ENCODE results near the gene ADARB2. TPM values are rescaled to one million over a fixed set of nuclear protein-coding genes. Genes with fewer than 3 reads are reported as not detected.

The ADARB2 gene
- total and polyA plus RNA-seq, 10 of the 15 experiments (the other 5 are each of a cell fraction or from before 2014, with no cell fraction given) = 0.02 to 4.1 (median 0.76) TPM

DNA sequence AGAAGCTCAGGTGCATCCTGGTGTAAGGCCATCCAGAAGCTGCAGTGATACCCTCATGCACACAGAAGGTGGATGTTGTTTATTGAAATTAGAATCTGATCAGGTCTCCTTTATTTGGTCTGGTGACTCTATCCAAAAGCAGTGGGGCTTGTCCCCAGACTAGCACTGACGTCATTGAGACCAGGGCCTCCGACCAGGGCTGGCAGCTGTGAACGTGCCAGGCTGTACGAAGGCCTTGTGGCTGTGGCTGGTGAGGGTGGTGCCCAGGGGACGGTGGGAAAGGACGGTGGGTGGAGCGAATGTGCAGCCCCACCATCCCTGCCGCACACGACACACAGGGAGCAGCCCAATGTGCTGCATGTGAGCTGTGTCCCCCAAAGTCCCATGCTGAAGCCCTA is 160.0 kb downstream of the ADARB2 start:
- TF ChIP-seq ZNF24 (IDR thresholded peaks at IDR 0.05) = no peak
- TF ChIP-seq, protein P1, sequence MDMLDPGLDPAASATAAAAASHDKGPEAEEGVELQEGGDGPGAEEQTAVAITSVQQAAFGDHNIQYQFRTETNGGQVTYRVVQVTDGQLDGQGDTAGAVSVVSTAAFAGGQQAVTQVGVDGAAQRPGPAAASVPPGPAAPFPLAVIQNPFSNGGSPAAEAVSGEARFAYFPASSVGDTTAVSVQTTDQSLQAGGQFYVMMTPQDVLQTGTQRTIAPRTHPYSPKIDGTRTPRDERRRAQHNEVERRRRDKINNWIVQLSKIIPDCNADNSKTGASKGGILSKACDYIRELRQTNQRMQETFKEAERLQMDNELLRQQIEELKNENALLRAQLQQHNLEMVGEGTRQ (IDR thresholded peaks at IDR 0.05; ENCODE audit: borderline replicate concordance, low read depth, low read length) = no peak
- TF ChIP-seq KLF5 (IDR thresholded peaks at IDR 0.05; ENCODE audit: partially characterized antibody) = no peak
- TF ChIP-seq MEF2A (IDR thresholded peaks at IDR 0.05; ENCODE audit: insufficient read depth, low read depth, low read length) = no peak
- TF ChIP-seq IRF4 (IDR thresholded peaks at IDR 0.05; ENCODE audit: low read depth, low read length) = no peak
- Histone ChIP-seq H3K4me1 (ENCODE audit: control insufficient read depth, insufficient read depth, low read length) (no peaks in the 10 kb centered on the region), H3K27me3 (replicated peaks in 1 of 2; ENCODE audit: control insufficient read depth in 2 of 2, insufficient read depth in 2 of 2, low read length in 1 of 2) (no peaks in the 10 kb centered on the region), H3K27ac (ENCODE audit: control insufficient read depth, insufficient read depth) (no peak overlapping the region), H3K79me2 (ENCODE audit: control insufficient read depth, insufficient read depth, low read length) (no peaks in the 10 kb centered on the region), H4K20me1 (ENCODE audit: control insufficient read depth, insufficient read depth) (no peaks in the 10 kb centered on the region), H2AFZ (ENCODE audit: control insufficient read depth, low read depth, low read length) (no peak overlapping the region), H3K4me2 (ENCODE audit: control insufficient read depth, insufficient read depth) (no peak overlapping the region), H3K9ac (ENCODE audit: control insufficient read depth, insufficient read depth, low read length) (no peak overlapping the region), H3K9me3 (replicated peaks; ENCODE audit: control insufficient read depth, insufficient read depth, low read length) (no peaks in the 10 kb centered on the region; the same call in 2 of the 3 replicates), H3K36me3 (ENCODE audit: control insufficient read depth in 2 of 2, insufficient read depth in 2 of 2, low read length in 1 of 2) (no peaks in the 10 kb centered on the region; a peak in 1 of 4 replicates), H3K4me3 (no peak overlapping the region)
- 5% methylated on average over 9 of the region's 9 CpGs for WGBS (ENCODE audit: insufficient coverage, insufficient replicate concordance, low lambda C conversion rate, missing lambda C conversion rate)
- intact Hi-C loops (cut with micrococcal nuclease; ENCODE audit: unreplicated experiment) = no loop called here
- ATAC-seq = no peak; the same call in 2 of the 3 replicates
- SMC1A ChIA-PET (ENCODE audit: uncharacterized antibody, unreplicated experiment) = no interaction called here
- RAD21 ChIA-PET (ENCODE audit: unreplicated experiment) = no interaction called here
- BruUV-seq (replicated peaks) = no TSS peak
- no peak for FAIRE-seq
- in situ Hi-C loops (cut with MboI) = no loop called here
- no peak for DNase-seq (ENCODE audit: low read depth, low spot score)
- CTCF ChIA-PET = no interaction called here
- POLR2A ChIA-PET = no interaction called here

DNA sequence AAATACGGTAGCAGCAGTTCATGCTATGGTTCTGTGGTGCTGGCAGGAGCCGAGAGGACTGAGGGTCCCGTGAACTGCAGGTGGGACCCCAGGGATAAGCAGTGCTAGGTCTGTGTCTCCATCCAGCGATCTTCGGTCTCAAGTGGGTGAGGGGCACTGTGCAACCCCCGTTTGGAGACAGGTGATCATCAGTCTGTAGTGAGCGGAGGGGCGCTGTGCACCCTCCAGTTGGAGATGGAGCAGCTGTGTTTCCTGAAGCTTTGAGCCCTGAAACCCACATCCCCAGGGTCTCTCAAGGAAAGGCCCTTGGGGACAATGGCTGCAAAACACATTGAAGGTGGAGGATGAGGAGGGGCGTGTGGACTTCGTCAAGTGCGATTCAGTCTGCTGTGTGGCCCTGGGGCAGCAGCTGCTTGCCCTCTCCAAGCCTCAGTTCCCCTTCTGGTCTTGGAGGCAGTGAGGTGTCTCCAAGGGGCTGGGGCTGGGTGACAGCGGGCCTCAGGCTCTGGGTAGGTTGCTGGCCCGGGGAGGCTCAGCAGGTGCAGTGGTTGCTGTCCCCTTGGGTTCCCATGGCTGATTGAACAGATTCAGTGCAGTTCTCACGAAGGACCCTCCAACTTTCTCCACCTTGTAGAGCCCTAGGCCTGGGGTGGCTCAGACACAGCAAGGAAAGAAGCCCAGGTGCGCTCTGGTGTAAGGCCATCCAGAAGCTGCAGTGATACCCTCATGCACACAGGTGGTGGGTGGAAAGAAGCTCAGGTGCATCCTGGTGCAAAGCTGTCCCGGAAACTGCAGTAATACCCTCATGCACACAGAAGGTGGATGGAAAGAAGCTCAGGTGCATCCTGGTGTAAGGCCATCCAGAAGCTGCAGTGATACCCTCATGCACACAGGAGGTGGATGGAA is 160.6 kb downstream of the ADARB2 start:
- WGBS (ENCODE audit: insufficient coverage, insufficient replicate concordance, low lambda C conversion rate, missing lambda C conversion rate) = 8% methylated on average over 16 of the region's 16 CpGs
- no peak for ATAC-seq
- H3K4me2 ChIP-seq (ENCODE audit: control insufficient read depth, insufficient read depth) = no peak overlapping the region
- in situ Hi-C loops (cut with MboI) = no loop called here
- H3K79me2 ChIP-seq (ENCODE audit: control insufficient read depth, insufficient read depth, low read length) = no peaks in the 10 kb centered on the region
- no TSS peak for BruUV-seq (replicated peaks)
- DNase-seq (ENCODE audit: low read depth, low spot score) = no peak
- SMC1A ChIA-PET (ENCODE audit: uncharacterized antibody, unreplicated experiment) = no interaction called here
- no peak overlapping the region for H3K27ac ChIP-seq (ENCODE audit: control insufficient read depth, insufficient read depth)
- no peaks in the 10 kb centered on the region; a peak in 1 of 4 replicates for H3K36me3 ChIP-seq (ENCODE audit: control insufficient read depth in 2 of 2, insufficient read depth in 2 of 2, low read length in 1 of 2)
- POLR2A ChIA-PET = no interaction called here
- TF ChIP-seq BMI1 (IDR thresholded peaks at IDR 0.05; ENCODE audit: borderline replicate concordance) (no peak), BHLHE40 (IDR thresholded peaks at IDR 0.05; ENCODE audit: borderline replicate concordance in 1 of 2, low read depth in 2 of 2, low read length in 1 of 2) (no peak), SP1 (IDR thresholded peaks at IDR 0.05; ENCODE audit: low read depth, low read length) (no peak), FOXK2 (IDR thresholded peaks at IDR 0.05) (no peak), LARP7 (IDR thresholded peaks at IDR 0.05) (no peak)
- TF ChIP-seq, protein P2, sequence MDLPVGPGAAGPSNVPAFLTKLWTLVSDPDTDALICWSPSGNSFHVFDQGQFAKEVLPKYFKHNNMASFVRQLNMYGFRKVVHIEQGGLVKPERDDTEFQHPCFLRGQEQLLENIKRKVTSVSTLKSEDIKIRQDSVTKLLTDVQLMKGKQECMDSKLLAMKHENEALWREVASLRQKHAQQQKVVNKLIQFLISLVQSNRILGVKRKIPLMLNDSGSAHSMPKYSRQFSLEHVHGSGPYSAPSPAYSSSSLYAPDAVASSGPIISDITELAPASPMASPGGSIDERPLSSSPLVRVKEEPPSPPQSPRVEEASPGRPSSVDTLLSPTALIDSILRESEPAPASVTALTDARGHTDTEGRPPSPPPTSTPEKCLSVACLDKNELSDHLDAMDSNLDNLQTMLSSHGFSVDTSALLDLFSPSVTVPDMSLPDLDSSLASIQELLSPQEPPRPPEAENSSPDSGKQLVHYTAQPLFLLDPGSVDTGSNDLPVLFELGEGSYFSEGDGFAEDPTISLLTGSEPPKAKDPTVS (IDR thresholded peaks at IDR 0.05; ENCODE audit: low read depth, low read length) = no peak
- RAD21 ChIA-PET (ENCODE audit: unreplicated experiment) = no interaction called here
- no peak for FAIRE-seq
- no peaks in the 10 kb centered on the region for H3K9me3 ChIP-seq (replicated peaks; ENCODE audit: control insufficient read depth, insufficient read depth, low read length)
- no peaks in the 10 kb centered on the region for H4K20me1 ChIP-seq (ENCODE audit: control insufficient read depth, insufficient read depth)
- intact Hi-C loops (cut with micrococcal nuclease; ENCODE audit: unreplicated experiment) = no loop called here
- H3K4me1 ChIP-seq (ENCODE audit: control insufficient read depth, insufficient read depth, low read length) = no peaks in the 10 kb centered on the region
- CTCF ChIA-PET = no interaction called here
- H3K9ac ChIP-seq (ENCODE audit: control insufficient read depth, insufficient read depth, low read length) = no peak overlapping the region
- H3K27me3 ChIP-seq (replicated peaks in 1 of 2; ENCODE audit: control insufficient read depth in 2 of 2, insufficient read depth in 2 of 2, low read length in 1 of 2) = no peaks in the 10 kb centered on the region
- H3K4me3 ChIP-seq = no peak overlapping the region
- H2AFZ ChIP-seq (ENCODE audit: control insufficient read depth, low read depth, low read length) = no peak overlapping the region

All from GM12878 (cell line).